ENCODE data around the gene CAMKK1. TPM values are rescaled to one million over a fixed set of nuclear protein-coding genes. Genes with fewer than 3 reads are reported as not detected.

The CAMKK1 gene
- total RNA-seq, 2 experiments from 2014 or later = 1.4 to 1.8 TPM

GRCh38 chr17:3903881-3904290 lies 11.0 kb upstream of the CAMKK1 start:
- ChIA-PET POLR2A (interaction anchor here (1.1 kb wide), 1 partner anchor 11 kb away, joined by 3 read pairs; the partner anchor contains the start of gene CAMKK1), CTCF (interaction anchor here (1.4 kb wide), 1 partner anchor 10 kb away, joined by 7 read pairs; no protein-coding TSS in a partner anchor)
- Mint-ChIP-seq H3K27ac (no peak overlapping the region), H3K27me3 (no peaks in the 10 kb centered on the region), H3K4me3 (no peak overlapping the region), H3K9me3 (no peaks in the 10 kb centered on the region), H3K4me1 (no peaks in the 10 kb centered on the region), H3K36me3 (ENCODE audit: low read depth) (no peaks in the 10 kb centered on the region)
- DNase-seq = no peak

DNA sequence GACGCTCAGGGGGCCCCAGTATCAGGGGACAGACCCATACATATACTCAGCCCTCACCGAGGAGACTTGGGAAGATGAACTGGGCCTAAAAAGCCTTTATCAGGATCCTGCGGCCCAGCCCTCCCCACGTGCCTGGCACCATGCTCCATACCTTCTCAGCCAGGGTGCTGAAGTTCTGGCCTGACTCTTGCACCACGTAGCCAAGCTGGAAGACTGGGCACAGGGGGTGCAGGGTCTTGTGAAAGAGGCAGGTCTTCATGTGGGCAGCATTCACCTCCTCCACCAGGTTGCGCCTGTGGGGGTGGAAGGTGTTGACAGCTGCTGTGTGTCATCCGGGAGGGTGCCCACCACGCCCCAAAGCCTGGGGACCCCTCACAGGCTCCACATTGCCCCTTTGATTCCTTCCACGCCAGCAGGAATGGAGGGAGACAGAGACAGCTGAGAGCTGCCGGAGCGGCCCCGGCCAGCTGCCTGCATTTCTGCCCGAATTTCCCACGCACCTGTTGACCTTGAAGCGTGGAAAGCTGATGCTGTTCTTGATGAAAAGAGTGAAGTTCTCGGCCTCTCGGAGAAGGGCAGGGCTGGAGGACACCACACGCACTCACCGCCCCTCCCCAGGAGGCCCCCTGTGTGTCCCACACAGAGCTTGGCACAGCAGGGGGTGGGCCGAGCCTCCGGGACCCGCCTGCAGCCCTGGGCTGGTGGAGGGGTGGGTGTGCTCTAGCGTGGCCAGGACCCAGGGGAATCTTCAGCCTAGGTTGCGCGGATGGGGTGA lies 10.4 kb upstream of the CAMKK1 start:
- Mint-ChIP-seq H3K27me3 (no peaks in the 10 kb centered on the region), H3K9me3 (no peaks in the 10 kb centered on the region), H3K4me3 (no peak overlapping the region), H3K36me3 (ENCODE audit: low read depth) (no peaks in the 10 kb centered on the region), H3K4me1 (no peaks in the 10 kb centered on the region), H3K27ac (no peak overlapping the region)
- no peak for DNase-seq
- ChIA-PET CTCF (interaction anchor here (1.4 kb wide), 1 partner anchor 10 kb away, joined by 7 read pairs; no protein-coding TSS in a partner anchor), POLR2A (interaction anchor here (1.1 kb wide), 1 partner anchor 11 kb away, joined by 3 read pairs; the partner anchor contains the start of gene CAMKK1)

DNA sequence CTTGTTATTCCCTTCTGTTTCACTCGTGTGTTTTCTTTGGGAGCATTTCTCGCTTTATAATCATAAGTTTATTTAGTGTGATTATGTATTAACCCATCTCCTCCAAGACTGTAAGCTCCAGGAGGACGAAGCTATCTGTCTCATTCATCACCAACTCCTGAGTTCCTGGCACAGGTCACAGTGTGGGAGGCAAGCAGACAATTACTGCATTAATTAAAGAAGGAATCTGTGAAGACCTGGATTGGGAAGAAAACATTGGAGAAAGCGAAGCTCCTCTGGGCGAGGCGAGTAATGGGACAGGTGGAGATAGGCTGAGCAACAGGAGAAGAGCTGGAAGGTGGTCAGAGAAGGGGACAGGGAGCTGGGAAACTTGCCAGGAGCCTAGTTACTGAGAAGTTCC lies 7.8 kb upstream of the CAMKK1 start:
- H3K9me3 Mint-ChIP-seq = no peaks in the 10 kb centered on the region
- no peak for DNase-seq
- no peak overlapping the region for H3K27ac Mint-ChIP-seq
- POLR2A ChIA-PET = no interaction called here
- CTCF ChIA-PET = interaction anchor here (0.5 kb wide), 1 partner anchor 110 kb away, joined by 3 read pairs; no protein-coding TSS in a partner anchor
- no peaks in the 10 kb centered on the region for H3K36me3 Mint-ChIP-seq (ENCODE audit: low read depth)
- no peaks in the 10 kb centered on the region for H3K4me1 Mint-ChIP-seq
- no peak overlapping the region for H3K4me3 Mint-ChIP-seq
- H3K27me3 Mint-ChIP-seq = no peaks in the 10 kb centered on the region

- Mint-ChIP-seq H3K4me1 (peaks cover 9% of the 10 kb centered on the region), H3K27ac (no peak overlapping the region), H3K27me3 (no peaks in the 10 kb centered on the region), H3K4me3 (no peak overlapping the region), H3K36me3 (ENCODE audit: low read depth) (no peaks in the 10 kb centered on the region), H3K9me3 (no peaks in the 10 kb centered on the region)
- ChIA-PET POLR2A (no interaction called here), CTCF (interaction anchor here (1.1 kb wide), 1 partner anchor 15 kb away, joined by 3 read pairs; no protein-coding TSS in a partner anchor)
- DNase-seq = no peak
These were observed 4.9 kb upstream of the CAMKK1 start for GRCh38 chr17:3897731-3898130.

GRCh38 chr17:3896968-3897235 lies 4.0 kb upstream of the CAMKK1 start:
- Mint-ChIP-seq H3K27ac (no peak overlapping the region), H3K9me3 (no peaks in the 10 kb centered on the region), H3K36me3 (ENCODE audit: low read depth) (no peaks in the 10 kb centered on the region), H3K27me3 (no peaks in the 10 kb centered on the region), H3K4me1 (peaks cover 12% of the 10 kb centered on the region), H3K4me3 (no peak overlapping the region)
- ChIA-PET CTCF (interaction anchor here (0.7 kb wide), 1 partner anchor 17 kb away, joined by 3 read pairs; no protein-coding TSS in a partner anchor), POLR2A (no interaction called here)
- no peak for DNase-seq

GRCh38 chr17:3896108-3896967 lies 3.5 kb upstream of the CAMKK1 start:
- Mint-ChIP-seq H3K27ac (no peak overlapping the region), H3K36me3 (ENCODE audit: low read depth) (no peaks in the 10 kb centered on the region), H3K4me3 (no peak overlapping the region), H3K4me1 (peaks cover 17% of the 10 kb centered on the region), H3K27me3 (peaks cover 4% of the 10 kb centered on the region), H3K9me3 (no peaks in the 10 kb centered on the region)
- CTCF ChIA-PET = interaction anchor here (0.7 kb wide), 1 partner anchor 18 kb away, joined by 3 read pairs; no protein-coding TSS in a partner anchor
- DNase-seq = no peak
- POLR2A ChIA-PET = no interaction called here

DNA sequence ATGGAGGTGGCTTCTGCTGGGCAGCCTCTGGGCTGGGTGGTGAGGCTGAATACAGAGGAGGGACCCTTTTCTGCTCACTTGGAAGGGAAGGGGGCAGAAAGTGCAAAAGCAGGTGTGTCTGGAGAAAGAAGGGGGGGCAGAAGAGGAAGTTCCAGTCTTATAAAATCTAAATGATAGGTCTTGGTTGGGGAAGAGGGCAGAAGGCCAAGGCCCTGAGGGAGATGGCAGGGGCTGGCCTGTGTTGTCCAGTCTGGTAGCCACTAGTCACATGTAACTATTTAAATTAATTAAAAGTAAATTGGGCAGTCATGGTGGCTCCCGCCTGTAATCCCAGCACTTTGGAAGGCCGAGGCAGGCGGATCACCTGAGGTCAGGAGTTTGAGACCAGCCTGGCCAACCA lies 2.5 kb upstream of the CAMKK1 start:
- Mint-ChIP-seq H3K27ac (peak overlapping the region; percentile 47), H3K27me3 (peaks cover 8% of the 10 kb centered on the region), H3K36me3 (ENCODE audit: low read depth) (no peaks in the 10 kb centered on the region), H3K4me3 (no peak overlapping the region), H3K4me1 (peaks cover 20% of the 10 kb centered on the region), H3K9me3 (no peaks in the 10 kb centered on the region)
- ChIA-PET CTCF (no interaction called here), POLR2A (no interaction called here)
- no peak for DNase-seq

GRCh38 chr17:3894911-3895343 lies 2.1 kb upstream of the CAMKK1 start:
- ChIA-PET CTCF (interaction anchor here (1.2 to 2.8 kb wide), 3 partner anchors 19 to 49 kb away, joined by 4 to 14 read pairs (median 6); partner anchors contain the start of genes NCBP3 and P2RX1), POLR2A (interaction anchor here (0.7 to 0.8 kb wide), 2 partner anchors 8 to 30 kb away, joined by 3 read pairs; no protein-coding TSS in a partner anchor)
- Mint-ChIP-seq H3K27me3 (peaks cover 8% of the 10 kb centered on the region), H3K4me3 (no peak overlapping the region), H3K36me3 (ENCODE audit: low read depth) (no peaks in the 10 kb centered on the region), H3K9me3 (no peaks in the 10 kb centered on the region), H3K27ac (peak overlapping the region; percentile 47), H3K4me1 (peaks cover 20% of the 10 kb centered on the region)
- no peak for DNase-seq

GRCh38 chr17:3894188-3894587 lies 1.3 kb upstream of the CAMKK1 start:
- H3K36me3 Mint-ChIP-seq (ENCODE audit: low read depth) = no peaks in the 10 kb centered on the region
- CTCF ChIA-PET = interaction anchor here (0.5 to 2.8 kb wide), 4 partner anchors 20 to 52 kb away, joined by 4 to 14 read pairs (median 5); partner anchors contain the start of genes NCBP3 and P2RX1
- peak overlapping the region; percentile 72 for H3K27ac Mint-ChIP-seq
- peaks cover 8% of the 10 kb centered on the region for H3K27me3 Mint-ChIP-seq
- POLR2A ChIA-PET = interaction anchor here (0.8 to 2.1 kb wide), 3 partner anchors 8 to 171 kb away, joined by 3 to 7 read pairs (median 3); partner anchors contain the start of gene HASPIN
- no peaks in the 10 kb centered on the region for H3K9me3 Mint-ChIP-seq
- peaks cover 20% of the 10 kb centered on the region for H3K4me1 Mint-ChIP-seq
- no peak for DNase-seq
- H3K4me3 Mint-ChIP-seq = peak overlapping the region; percentile 73

DNA sequence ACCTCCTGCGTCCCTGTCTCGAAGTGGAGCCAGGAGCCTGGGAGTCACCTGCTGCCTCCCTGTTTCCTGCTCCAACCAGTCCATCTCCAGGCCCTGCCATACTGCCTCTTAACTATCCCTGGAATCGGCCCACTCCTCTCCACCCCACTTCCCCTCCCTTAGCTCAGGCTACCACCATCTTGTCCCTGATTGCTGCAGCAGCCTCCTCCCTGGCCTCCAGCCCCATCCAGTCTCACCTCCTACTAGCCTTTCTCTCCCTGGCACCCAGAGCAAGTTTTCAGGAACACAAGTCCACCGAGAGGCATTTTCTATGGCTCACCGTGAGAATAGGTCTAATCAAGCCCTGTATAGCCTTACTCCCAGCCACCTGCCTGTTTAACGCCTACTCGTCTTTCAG lies 865 bp upstream of the CAMKK1 start:
- Mint-ChIP-seq H3K9me3 (no peaks in the 10 kb centered on the region), H3K27me3 (peaks cover 8% of the 10 kb centered on the region)
- POLR2A ChIA-PET = interaction anchor here (1.4 to 2.1 kb wide), 3 partner anchors 72 to 249 kb away, joined by 3 to 7 read pairs (median 5); partner anchors contain the start of genes CYB5D2, HASPIN and ZZEF1

DNA sequence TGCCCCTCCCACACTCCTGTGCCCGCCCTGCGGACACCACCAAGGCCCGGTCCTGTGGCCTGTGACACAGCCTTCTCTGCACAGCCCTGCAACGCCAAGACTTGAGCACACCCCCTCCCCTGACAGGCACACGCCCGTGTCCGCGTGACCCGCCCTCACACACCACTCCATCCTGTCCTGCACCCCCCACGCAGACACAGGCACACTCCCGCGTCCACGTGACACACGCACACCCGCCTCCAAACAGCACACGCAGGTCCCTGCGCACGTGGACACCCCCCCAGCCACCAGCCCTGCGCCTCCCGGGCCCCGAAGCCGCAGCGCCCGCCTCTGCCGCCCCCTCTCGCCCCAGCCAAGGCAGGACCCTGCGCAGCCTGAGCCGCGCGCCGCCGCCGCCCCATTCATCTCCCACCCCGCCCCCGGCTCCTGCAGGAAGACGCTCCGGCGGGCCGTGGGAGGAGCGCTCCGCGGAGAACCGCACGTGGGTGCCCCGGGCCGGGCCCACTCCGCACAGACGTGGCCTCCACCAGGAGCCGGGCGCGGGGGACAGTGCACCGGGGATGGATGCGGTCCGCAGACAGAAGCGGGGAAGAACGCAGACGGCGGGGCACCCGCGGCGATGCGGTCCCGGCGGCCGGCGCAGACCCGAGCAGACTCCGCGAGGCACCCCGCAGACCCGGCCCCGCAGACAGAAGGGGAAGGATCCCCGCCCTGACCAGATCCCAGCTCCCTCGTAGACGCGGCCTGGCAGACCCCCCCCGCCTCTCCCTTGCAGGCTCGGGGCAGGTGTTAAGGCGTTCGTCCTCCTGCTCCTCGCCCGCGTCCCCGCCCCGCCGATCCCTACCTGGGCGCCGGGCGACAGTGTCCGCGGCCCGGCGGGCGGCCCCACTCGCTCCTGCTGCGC lies 506 bp downstream of the CAMKK1 start:
- ChIA-PET POLR2A (interaction anchor here (0.8 to 2.1 kb wide), 4 partner anchors 11 to 251 kb away, joined by 3 to 7 read pairs (median 6); partner anchors contain the start of genes CYB5D2, NCBP3 and ZZEF1), CTCF (interaction anchor here (1.0 to 2.8 kb wide), 3 partner anchors 29 to 49 kb away, joined by 3 to 14 read pairs (median 4); partner anchors contain the start of gene NCBP3)
- peaks cover 25% of the 10 kb centered on the region for H3K4me1 Mint-ChIP-seq
- peaks cover 8% of the 10 kb centered on the region for H3K27me3 Mint-ChIP-seq
- peak overlapping the region; percentile 74 for H3K4me3 Mint-ChIP-seq
- DNase-seq = peak; percentile 75
- H3K9me3 Mint-ChIP-seq = no peaks in the 10 kb centered on the region
- H3K36me3 Mint-ChIP-seq (ENCODE audit: low read depth) = no peaks in the 10 kb centered on the region
- H3K27ac Mint-ChIP-seq = no peak overlapping the region

More for the DNA sequence above, 865 bp upstream of the CAMKK1 start:
- H3K4me1 Mint-ChIP-seq = peaks cover 20% of the 10 kb centered on the region
- no peaks in the 10 kb centered on the region for H3K36me3 Mint-ChIP-seq (ENCODE audit: low read depth)
- H3K27ac Mint-ChIP-seq = peak overlapping the region; percentile 72
- H3K4me3 Mint-ChIP-seq = peak overlapping the region; percentile 73
- no peak for DNase-seq
- CTCF ChIA-PET = interaction anchor here (1.2 to 2.8 kb wide), 4 partner anchors 20 to 48 kb away, joined by 4 to 14 read pairs (median 5); partner anchors contain the start of genes NCBP3 and P2RX1

GRCh38 chr17:3891626-3892094 lies 1.2 kb downstream of the CAMKK1 start:
- Mint-ChIP-seq H3K27me3 (peaks cover 8% of the 10 kb centered on the region), H3K9me3 (no peaks in the 10 kb centered on the region), H3K36me3 (ENCODE audit: low read depth) (no peaks in the 10 kb centered on the region), H3K27ac (no peak overlapping the region), H3K4me3 (peak overlapping the region; percentile 74), H3K4me1 (peaks cover 32% of the 10 kb centered on the region)
- DNase-seq = no peak
- ChIA-PET CTCF (no interaction called here), POLR2A (no interaction called here)

Measured in activated CD4-positive, alpha-beta memory T cell treated with anti-CD3 and anti-CD28 coated beads, Interleukin-2, amount 10 ng/mL, durations not matched to agents 7 days and 5 days (primary cell).